OCI-LY1 (cell line): ENCODE measurements around the gene TTYH3.

Source experiments
- H2AFZ ChIP-seq: fragments of 200-600 bp; sonication (generic), shearing (Covaris generic); 2 replicates; pipeline ENCODE4 v1.6.0; 2014; ENCODE audit warnings: antibody characterized with exemption, mild to moderate bottlenecking, low read length
- H3F3A ChIP-seq: fragments of 200-600 bp; sonication (generic), shearing (Covaris generic); 2 replicates; pipeline ENCODE4 v1.6.0; 2014; ENCODE audit warnings: mild to moderate bottlenecking, antibody characterized with exemption, low read length, moderate library complexity; ENCODE audit not compliant: insufficient read depth
- H3K27ac ChIP-seq: fragments of 200-600 bp; sonication (generic); 2 replicates; pipeline ENCODE4 v1.5.1; 2014; ENCODE audit warnings: low read length, mixed run types, mild to moderate bottlenecking, low read depth; ENCODE audit not compliant: poor library complexity, severe bottlenecking
- H3K27me3 ChIP-seq: fragments of 200-600 bp; sonication (generic); 2 replicates; pipeline ENCODE4 v1.6.0; 2014; ENCODE audit warnings: antibody characterized with exemption, mild to moderate bottlenecking, low read length, moderate library complexity; ENCODE audit not compliant: insufficient read depth
- H3K36me3 ChIP-seq: fragments of 200-600 bp; sonication (generic); 2 replicates; pipeline ENCODE4 v1.6.1; 2014; ENCODE audit warnings: mild to moderate bottlenecking, antibody characterized with exemption, low read length, moderate library complexity, mixed read lengths; ENCODE audit not compliant: insufficient read depth
- H3K4me1 ChIP-seq: fragments of 200-600 bp; sonication (generic); 2 replicates; pipeline ENCODE4 v1.5.1; 2014; ENCODE audit warnings: mild to moderate bottlenecking, low read length, moderate library complexity; ENCODE audit not compliant: insufficient read depth, severe bottlenecking
- H3K4me2 ChIP-seq: fragments of 200-600 bp; sonication (generic), shearing (Covaris generic); 2 replicates; pipeline ENCODE4 v1.6.1; 2014; ENCODE audit warnings: low read length
- H3K4me3 ChIP-seq: fragments of 200-600 bp; sonication (generic); 2 replicates; pipeline ENCODE4 v1.5.1; 2014; ENCODE audit warnings: low read length, low read depth, mild to moderate bottlenecking, mixed read lengths; ENCODE audit not compliant: poor library complexity, severe bottlenecking
- H3K79me2 ChIP-seq: fragments of 200-600 bp; shearing (Covaris generic); 2 replicates; pipeline ENCODE4 v1.6.1; 2016; ENCODE audit warnings: mixed run types, low read length, mixed read lengths; ENCODE audit not compliant: insufficient read depth
- H3K9ac ChIP-seq: fragments of 200-600 bp; sonication (generic), shearing (Covaris generic); 2 replicates; pipeline ENCODE4 v1.6.1; 2014; ENCODE audit warnings: mild to moderate bottlenecking, low read length, mixed read lengths
- H3K9me2 ChIP-seq: fragments of 200-600 bp; sonication (generic), shearing (Covaris generic); 2 replicates; pipeline ENCODE4 v1.6.1; 2014; ENCODE audit warnings: low read depth, mild to moderate bottlenecking, low read length, mixed read lengths
- H3K9me3 ChIP-seq: fragments of 200-600 bp; shearing (Covaris generic); 2 replicates; pipeline ENCODE4 v1.6.1; 2014; ENCODE audit warnings: low read length, mixed read lengths
- H4K20me1 ChIP-seq: fragments of 200-600 bp; sonication (generic), shearing (Covaris generic); 2 replicates; pipeline ENCODE4 v1.6.0; 2016; ENCODE audit warnings: mild to moderate bottlenecking, low read length; ENCODE audit not compliant: insufficient read depth
- EZH2 ChIP-seq: fragments of 200-600 bp; sonication (generic), shearing (Covaris generic); IDR thresholded peaks from 2 replicates; pipeline ENCODE4 v1.8.0; 2017; ENCODE audit warnings: borderline replicate concordance, mixed run types, mild to moderate bottlenecking, antibody characterized with exemption, low read length, moderate library complexity, mixed read lengths
- TF ChIP-seq, protein P1 (sequence below): fragments of 200-600 bp; sonication (generic), shearing (Covaris generic); IDR thresholded peaks from 2 replicates; pipeline ENCODE4 v1.5.1; 2017; ENCODE audit warnings: mild to moderate bottlenecking, antibody characterized with exemption, low read length, moderate library complexity, mixed read lengths

The TTYH3 gene

DNA sequence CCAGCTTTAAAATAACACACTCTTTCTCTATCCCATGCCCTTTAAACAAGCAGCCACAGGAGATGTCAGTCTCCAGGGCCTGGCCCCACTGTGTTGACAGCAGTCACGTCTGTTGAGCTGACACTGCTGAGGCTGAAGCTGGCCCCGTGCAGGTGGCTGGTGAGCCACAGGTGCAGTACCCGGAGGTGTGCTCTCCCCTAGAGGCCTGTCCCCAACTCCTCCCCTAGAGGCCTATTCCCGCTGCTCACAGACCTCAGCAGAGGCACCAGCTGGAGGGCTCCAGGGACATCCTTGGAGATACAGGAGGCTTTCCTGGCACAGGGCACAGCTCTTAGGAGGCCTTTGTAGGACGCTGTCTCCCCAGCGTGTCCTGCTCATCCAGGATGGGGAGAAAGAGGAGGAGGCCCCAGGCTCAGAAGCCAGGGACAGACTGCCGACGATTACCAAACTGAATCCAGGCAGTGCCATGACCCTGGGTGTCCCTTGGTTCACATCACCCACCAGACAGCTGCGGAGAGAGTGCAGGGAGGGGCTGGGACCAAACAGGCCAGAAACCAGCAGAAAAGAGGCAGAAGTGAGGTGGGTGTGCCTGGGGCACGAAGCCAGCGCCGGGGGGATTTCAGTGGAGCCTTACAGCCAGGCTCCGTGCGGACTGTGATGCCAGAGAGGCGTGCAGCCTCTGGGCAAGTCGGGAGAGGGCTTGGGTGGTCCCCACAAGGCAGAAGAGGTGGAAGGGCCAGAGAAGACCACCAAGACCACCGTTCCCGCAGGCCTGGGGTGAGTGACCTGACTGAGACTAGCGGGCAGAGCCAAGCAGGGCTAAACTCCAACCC, 18.5 kb upstream of the TTYH3 start:
- Histone ChIP-seq H2AFZ (no peak overlapping the region), H3K79me2 (no peaks in the 10 kb centered on the region), H3K4me2 (peak overlapping the region; percentile 56), H3K4me1 (peaks cover 46% of the 10 kb centered on the region), H3K27me3 (no peaks in the 10 kb centered on the region), H3F3A (peaks cover 6% of the 10 kb centered on the region; the same call in 1 of the 2 replicates), H3K27ac (peak overlapping the region; percentile 91), H3K9me3 (no peaks in the 10 kb centered on the region), H3K4me3 (peak overlapping the region; percentile 18), H3K9ac (peak overlapping the region; percentile 49; the same call in 1 of the 2 replicates), H4K20me1 (no peaks in the 10 kb centered on the region), H3K9me2 (no peaks in the 10 kb centered on the region), H3K36me3 (no peaks in the 10 kb centered on the region)
- TF ChIP-seq, protein P1, sequence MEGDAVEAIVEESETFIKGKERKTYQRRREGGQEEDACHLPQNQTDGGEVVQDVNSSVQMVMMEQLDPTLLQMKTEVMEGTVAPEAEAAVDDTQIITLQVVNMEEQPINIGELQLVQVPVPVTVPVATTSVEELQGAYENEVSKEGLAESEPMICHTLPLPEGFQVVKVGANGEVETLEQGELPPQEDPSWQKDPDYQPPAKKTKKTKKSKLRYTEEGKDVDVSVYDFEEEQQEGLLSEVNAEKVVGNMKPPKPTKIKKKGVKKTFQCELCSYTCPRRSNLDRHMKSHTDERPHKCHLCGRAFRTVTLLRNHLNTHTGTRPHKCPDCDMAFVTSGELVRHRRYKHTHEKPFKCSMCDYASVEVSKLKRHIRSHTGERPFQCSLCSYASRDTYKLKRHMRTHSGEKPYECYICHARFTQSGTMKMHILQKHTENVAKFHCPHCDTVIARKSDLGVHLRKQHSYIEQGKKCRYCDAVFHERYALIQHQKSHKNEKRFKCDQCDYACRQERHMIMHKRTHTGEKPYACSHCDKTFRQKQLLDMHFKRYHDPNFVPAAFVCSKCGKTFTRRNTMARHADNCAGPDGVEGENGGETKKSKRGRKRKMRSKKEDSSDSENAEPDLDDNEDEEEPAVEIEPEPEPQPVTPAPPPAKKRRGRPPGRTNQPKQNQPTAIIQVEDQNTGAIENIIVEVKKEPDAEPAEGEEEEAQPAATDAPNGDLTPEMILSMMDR, result no peak
- no peak for TF ChIP-seq EZH2

DNA sequence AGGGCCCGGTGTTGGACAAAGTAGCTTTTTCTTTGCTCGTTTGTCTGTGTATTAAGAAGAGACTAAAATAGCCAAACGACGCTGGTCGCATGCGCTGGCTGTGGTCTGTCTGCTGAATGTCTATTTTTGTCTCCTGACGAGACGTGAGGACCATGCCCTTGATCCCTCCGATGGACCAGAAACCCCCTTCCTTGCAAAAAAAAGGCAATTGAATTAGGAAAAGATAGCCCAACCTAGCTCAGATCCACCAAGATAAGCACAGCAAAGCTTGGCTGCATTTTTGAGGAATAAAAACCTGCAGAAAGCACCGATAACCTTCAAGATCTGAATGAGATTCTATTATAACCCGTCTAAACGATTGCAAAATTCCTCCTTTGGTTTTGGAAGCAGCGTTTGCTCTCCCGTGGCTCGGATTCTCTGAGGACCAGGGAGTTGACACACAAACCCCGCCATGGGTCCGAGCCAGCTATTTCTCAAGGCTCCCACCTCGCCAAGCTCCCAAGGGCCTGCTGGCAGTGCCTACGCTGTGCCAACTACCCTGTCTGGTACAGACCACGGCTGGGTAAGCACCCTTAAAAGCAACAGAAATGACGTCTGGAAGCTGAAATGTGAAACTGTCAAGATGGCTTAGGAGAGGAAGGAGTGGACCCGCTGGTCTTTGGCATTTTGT, 17.7 kb upstream of the TTYH3 start:
- Histone ChIP-seq H3K79me2 (no peaks in the 10 kb centered on the region), H3K4me1 (peaks cover 41% of the 10 kb centered on the region), H3K9me3 (no peaks in the 10 kb centered on the region), H3K4me3 (peak overlapping the region; percentile 18), H3F3A (peaks cover 6% of the 10 kb centered on the region; the same call in 1 of the 2 replicates), H3K27ac (peak overlapping the region; percentile 91), H3K27me3 (no peaks in the 10 kb centered on the region), H3K36me3 (no peaks in the 10 kb centered on the region), H3K9me2 (no peaks in the 10 kb centered on the region), H3K9ac (peak overlapping the region; percentile 49; the same call in 1 of the 2 replicates), H4K20me1 (no peaks in the 10 kb centered on the region), H2AFZ (no peak overlapping the region), H3K4me2 (peak overlapping the region; percentile 56)
- TF ChIP-seq EZH2, result no peak
- TF ChIP-seq, protein P1, result no peak

DNA sequence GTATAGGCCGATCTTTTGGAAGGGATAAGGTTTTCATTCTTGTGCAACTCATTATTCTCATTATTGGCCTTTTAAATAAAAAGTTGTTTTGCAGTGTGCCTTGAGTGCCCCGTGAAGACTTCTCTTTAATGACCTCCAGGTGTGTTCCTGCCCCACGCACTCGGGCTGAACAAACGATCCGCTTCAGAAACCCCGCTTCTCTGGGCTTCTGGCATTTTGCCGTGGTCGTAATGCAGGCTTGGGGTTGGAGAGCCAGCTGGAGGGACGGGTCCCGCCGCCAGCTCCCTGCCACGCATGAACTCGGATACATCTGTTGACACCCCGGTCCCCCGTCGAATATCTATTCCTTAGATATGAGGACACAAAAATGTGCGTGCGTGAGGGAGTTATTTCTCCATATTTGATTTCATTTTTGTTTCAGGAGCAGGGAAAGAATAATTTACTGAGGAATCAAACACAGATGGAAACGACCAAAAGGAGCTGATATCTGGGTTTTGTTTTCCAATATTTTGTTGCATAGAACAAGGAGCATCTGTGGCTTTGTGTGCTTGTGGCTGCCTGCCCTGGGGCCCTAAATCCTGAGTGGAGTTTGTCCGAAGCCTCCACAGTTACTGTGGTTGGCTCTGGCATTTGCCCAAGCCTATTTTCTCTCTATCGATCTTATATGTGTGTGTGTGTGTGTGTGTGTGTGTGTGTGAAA, 17.0 kb upstream of the TTYH3 start:
- Histone ChIP-seq H3K9ac (peak overlapping the region; percentile 49; the same call in 1 of the 2 replicates), H3K27me3 (no peaks in the 10 kb centered on the region), H3K36me3 (no peaks in the 10 kb centered on the region), H3K4me3 (peak overlapping the region; percentile 2), H3K9me3 (no peaks in the 10 kb centered on the region), H3K4me2 (peak overlapping the region; percentile 56), H3K9me2 (no peaks in the 10 kb centered on the region), H4K20me1 (no peaks in the 10 kb centered on the region), H3K4me1 (peaks cover 38% of the 10 kb centered on the region), H3F3A (peaks cover 6% of the 10 kb centered on the region; the same call in 1 of the 2 replicates), H3K79me2 (no peaks in the 10 kb centered on the region), H2AFZ (no peak overlapping the region), H3K27ac (peak overlapping the region; percentile 91)
- no peak for TF ChIP-seq EZH2
- TF ChIP-seq, protein P1, result no peak
